A549 treated with DMSO at 1 μM for 4 hours (cell line): ENCODE data around the gene PCYT2. TPM values are rescaled to one million over a fixed set of nuclear protein-coding genes. Genes with fewer than 3 reads are reported as not detected.

Source experiments
- total RNA-seq: library from RNA; stranded (reverse); fragments of 200-300 nt; extraction: Qiagen RNA extraction; gene quantifications from 5 replicates; pipeline ENCODE4 v1.2.3, GENCODE V29; 2022; ENCODE audit warnings: low read depth

Gene PCYT2
- 14.0 to 16.6 TPM (median 15.6 TPM) in 5 replicates for total RNA-seq

DNA sequence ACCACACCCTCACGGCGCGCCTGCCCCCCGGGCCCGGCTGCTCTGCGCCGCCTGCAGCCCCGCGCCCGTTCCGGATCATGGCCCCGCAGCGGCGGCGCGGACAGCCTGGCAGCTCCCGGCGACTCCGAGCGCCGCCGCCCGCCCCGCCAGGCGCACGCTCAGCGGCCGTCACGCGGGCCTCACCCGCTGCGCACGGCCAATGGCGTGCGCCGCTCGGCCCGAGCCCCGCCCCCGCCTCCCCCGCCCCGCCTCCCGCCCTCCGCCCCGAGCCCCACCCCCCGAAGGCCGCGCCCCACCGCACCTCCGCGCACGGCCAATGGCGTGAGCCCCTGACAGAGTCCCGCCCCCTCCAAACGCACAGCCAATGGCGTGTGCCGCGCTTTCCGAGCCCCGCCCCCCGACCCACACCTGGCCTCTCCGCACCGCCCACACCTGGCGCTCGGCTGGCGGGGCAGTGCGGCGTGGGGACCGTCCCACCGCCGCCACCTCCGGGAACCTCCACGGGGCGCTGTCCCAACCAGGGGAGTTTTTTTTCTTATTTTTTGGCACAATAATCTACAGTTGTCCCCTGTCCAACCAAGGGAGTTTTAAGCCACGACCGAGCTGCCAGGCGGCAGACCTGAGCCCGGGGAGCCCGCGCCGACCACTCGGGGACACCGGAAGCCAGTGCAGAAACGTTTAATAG lies at the start of gene PCYT2:
Gene PCYT2 (minus strand): TSS at position 123 of the 685 bp plus-strand sequence. CDS start 44 bp downstream, at position 79.

DNA sequence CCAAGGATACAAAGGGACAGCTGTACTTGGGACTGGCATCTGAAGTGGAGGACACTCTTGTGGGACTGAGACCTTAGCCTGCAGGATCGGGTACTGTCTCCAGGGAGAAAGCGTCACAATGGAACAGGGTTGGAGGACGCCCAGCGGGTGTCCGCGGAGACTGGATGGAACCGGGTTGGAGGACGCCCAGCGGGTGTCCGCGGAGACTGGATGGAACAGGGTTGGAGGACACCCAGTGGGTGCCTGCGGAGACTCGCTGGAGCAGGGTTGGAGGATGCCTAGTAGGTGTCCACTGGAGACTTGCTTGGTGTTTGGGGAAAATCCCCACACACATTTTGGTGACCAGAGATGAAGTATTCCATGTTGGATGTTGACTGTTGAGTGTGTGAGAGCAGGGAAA lies 36.0 kb upstream of the PCYT2 start, which contains the start of gene MYADML2:
Gene MYADML2 (minus strand): TSS at position 45 of the 400 bp plus-strand sequence. CDS start 5,492 bp downstream, outside the sequence.

DNA sequence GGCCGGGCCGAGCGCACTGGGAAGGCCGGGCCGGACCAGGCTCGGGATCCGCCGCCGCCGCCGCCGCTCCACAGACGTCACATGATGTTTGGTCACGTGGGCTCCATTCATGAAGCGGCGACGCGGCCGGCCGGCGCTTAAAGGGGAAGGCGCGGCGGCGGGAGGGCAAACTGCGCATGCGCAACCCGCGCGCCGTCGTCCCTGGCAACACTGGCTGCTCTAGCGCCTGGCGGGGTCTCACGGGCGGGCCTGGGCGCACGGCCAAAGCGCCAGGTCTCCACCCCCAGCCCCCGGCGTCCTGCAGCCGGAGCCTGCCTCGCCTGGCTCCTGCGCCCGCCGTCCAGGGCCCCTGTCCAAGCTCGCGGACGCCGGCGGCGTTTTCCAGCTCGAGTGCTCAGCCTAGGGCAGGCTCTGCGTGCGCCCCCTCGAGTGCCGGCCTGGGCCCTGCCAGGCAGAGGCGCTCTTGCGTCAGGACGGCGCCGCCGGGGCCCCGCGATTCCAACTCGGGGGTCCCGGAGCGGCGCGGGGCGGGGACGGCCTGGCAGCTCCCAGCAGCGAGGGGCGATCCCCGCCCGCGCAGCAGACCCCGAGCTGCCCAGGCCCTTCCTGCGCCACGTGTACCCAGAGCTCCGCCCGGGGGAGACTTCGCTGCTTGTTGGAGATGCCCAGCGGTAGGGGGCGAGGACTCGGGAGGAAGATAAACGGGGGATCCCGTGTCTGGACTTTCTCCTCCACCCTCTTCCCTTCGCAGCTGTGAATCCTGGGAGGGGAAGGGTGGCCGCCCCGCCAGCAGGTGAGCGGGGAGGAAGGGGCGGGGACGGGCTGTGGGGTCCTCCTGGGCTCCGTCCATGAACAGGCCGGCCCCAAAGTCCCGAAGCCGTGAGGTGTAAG lies 16.7 kb upstream of the PCYT2 start, which contains the start of gene MAFG:
Gene MAFG (minus strand): TSS at position 83 of the 891 bp plus-strand sequence. CDS start 4,550 bp downstream, outside the sequence.

DNA sequence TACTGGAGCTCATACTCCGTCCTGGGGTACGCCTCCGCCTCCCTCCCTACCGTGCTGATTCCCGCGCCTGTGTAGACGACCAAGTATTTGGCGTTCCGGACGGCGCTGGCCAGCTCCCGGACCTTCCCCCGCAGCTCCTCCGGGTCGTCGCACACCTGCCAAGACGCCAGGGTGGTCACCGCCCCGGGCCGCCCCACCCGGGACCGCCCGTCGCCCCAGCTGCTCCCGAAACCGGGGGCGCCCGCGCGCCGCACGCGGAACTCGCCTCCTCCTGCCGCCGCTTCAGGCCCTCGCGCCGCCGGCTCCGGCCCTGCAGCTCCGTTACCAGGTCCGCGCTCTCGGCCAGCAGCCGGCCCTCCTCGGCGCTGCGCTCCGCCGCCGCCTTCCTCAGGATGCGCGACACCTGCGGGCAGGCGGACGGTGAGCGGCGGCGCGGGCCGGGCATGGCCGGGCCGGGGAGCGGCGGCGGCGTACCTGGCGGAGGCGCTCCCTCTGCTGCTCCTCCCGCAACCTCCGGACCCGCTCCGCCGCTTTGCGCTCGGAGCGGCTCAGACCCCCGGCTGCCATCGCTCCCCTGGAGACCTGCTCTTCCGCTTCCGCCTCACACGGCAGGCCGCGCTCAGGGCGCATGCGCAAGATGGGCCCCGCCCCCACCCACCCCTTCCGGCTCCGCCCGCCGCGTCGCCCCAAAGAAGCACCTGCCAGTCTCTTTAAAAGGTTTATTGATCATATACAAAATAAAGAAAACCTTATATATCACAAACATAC lies 6.5 kb upstream of the PCYT2 start, which contains the start of gene SIRT7:
Gene SIRT7 (minus strand): TSS at position 612 of the 768 bp plus-strand sequence. CDS start 45 bp downstream, at position 567.

DNA sequence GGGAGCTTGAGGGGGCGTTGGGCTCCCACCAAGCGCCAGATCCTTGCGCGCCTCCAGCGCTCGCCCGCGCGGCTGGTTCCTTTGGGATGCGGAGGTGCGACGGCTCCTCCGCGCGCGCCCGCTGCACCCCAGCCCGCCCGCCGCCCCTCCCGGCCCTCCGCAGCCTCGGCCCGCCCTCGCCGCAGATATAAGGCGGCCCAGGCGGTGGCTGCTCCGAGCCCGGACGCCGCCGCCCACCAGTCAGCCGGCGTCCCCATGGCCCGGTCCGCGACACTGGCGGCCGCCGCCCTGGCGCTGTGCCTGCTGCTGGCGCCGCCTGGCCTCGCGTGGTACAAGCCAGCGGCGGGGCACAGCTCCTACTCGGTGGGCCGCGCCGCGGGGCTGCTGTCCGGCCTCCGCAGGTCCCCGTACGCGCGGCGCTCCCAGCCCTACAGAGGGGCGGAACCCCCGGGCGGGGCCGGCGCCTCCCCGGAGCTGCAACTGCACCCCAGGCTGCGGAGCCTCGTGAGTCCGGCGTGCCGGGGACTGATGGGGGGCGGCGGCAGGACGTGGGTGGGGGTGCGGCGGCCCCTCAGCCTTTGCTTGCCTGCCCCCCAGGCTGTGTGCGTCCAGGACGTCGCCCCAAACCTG lies 9.1 kb downstream of the PCYT2 start, which contains the start of gene NPB:
Gene NPB (plus strand): TSS at position 216 of the 630 bp plus-strand sequence. CDS start 40 bp downstream, at position 256.

DNA sequence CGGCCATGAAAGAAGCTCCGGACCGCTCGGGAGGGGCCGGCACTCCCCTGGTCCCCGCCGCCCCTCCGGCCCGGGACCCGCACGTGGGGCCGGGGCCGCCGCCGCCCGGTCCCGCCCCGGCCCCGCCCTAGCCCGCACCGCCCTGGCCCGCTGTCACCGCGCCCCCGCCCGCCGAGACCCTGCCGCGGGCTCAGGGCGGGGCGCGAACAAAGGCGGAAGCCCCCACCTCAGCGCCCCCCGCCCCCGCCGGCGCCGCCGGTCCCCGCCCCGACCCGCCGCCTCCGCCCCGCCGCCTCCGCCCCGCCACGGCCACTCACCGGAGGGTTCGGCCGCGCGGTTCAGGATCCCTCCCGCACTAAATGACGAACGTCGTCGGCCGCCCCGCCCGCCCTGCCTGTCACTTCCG lies 40.2 kb downstream of the PCYT2 start, which contains the start of gene ARHGDIA:
Gene ARHGDIA (minus strand): TSS at position 357 of the 406 bp plus-strand sequence. CDS start 1,407 bp downstream, outside the sequence.

DNA sequence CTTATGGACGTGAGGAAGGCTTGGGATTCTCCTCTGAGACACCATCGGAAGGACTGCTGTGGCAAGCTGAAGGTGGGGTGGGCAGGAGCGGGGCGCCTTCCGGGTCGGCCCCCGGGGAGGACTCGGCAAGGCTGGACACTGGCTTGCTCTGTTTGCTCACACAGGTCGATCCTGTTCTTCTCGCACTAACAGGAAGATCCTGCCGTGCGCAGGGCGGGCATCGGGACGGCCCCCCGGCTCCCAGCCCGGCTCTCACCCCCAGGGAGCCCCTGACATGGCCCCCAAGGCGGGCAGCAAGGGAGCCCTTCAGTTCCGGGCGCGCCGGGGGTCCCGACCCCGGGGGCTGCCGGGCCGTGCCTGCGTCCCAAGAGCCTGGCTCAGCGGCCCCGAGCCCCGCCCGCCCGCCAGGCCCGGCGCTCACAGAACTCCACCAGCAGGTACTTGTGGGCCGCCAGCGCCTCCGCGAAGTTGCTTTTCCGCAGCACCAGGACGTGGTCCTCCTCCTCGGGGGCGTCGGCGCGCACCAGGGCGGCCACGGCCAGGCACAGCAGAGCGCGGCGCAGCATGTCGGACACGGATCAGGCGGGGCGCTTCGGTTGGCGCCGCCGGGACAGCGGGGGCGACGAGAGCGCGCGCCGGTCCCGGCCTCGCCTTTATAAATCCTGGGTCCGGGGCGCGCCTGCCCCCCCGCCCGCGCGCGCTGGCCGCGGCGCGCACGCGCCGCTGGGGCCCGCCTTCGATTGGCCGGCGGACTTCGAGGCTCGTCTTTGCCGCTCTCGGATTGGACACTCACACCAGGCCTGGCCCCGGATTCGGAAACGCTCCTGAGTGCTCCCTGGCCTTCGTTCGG lies 51.1 kb downstream of the PCYT2 start, which contains the start of gene P4HB:
Gene P4HB (minus strand): TSS at position 630 of the 850 bp plus-strand sequence. CDS start 64 bp downstream, at position 566.

Other genes with a start within 250 kb of the PCYT2 start
- gene OXLD1, start 244.8 kb downstream of the PCYT2 start, total RNA-seq, result 34.5 to 63.2 TPM (median 56.9 TPM) in 5 replicates
- gene CCDC137, start 244.7 kb downstream of the PCYT2 start, total RNA-seq, result 58.2 to 73.9 TPM (median 66.1 TPM) in 5 replicates
- gene ARL16, start 227.6 kb downstream of the PCYT2 start, total RNA-seq, result 48.6 to 52.2 TPM (median 50.3 TPM) in 5 replicates
- gene HGS, start 227.4 kb downstream of the PCYT2 start, total RNA-seq, result 158 to 233 TPM (median 198 TPM) in 5 replicates
- gene MRPL12, start 208.0 kb downstream of the PCYT2 start, total RNA-seq, result 202 to 324 TPM (median 283 TPM) in 5 replicates
- gene SLC25A10, start 199.1 kb downstream of the PCYT2 start, total RNA-seq, result 32.8 to 47.1 TPM (median 42.9 TPM) in 5 replicates
- 0.26 to 0.56 TPM (median 0.38 TPM) in 5 replicates for gene GCGR, start 107.2 kb downstream of the PCYT2 start, total RNA-seq
- gene MCRIP1, start 78.1 kb downstream of the PCYT2 start, total RNA-seq, result 87.6 to 104 TPM (median 95.6 TPM) in 5 replicates
- 0.22 TPM in 1 of 5 replicates, not detected in the others for gene PPP1R27, start 76.3 kb downstream of the PCYT2 start, total RNA-seq
- gene P4HB, start 50.9 kb downstream of the PCYT2 start, total RNA-seq, result 652 to 813 TPM (median 701 TPM) in 5 replicates
- 502 to 666 TPM (median 606 TPM) in 5 replicates for gene ARHGDIA, start 40.1 kb downstream of the PCYT2 start, total RNA-seq
- 170 to 259 TPM (median 230 TPM) in 5 replicates for gene ALYREF, start 19.8 kb downstream of the PCYT2 start, total RNA-seq
- 205 to 282 TPM (median 254 TPM) in 5 replicates for gene ANAPC11, start 19.7 kb downstream of the PCYT2 start, total RNA-seq
- gene NPB, start 9.2 kb downstream of the PCYT2 start, total RNA-seq, result 0.34 to 0.62 TPM (median 0.56 TPM) in 5 replicates
- gene SIRT7, start 6.8 kb upstream of the PCYT2 start, total RNA-seq, result 34.9 to 52.3 TPM (median 41.3 TPM) in 5 replicates
- gene MAFG, start 16.3 kb upstream of the PCYT2 start, total RNA-seq, result 40.9 to 49.9 TPM (median 42.9 TPM) in 5 replicates
- gene PYCR1, start 25.9 kb upstream of the PCYT2 start, total RNA-seq, result 72.2 to 97.2 TPM (median 89.1 TPM) in 5 replicates
- gene MYADML2, start 35.8 kb upstream of the PCYT2 start, total RNA-seq, result not detected in 5 replicates
- gene NOTUM, start 49.8 kb upstream of the PCYT2 start, total RNA-seq, result 0.26 to 0.59 TPM (median 0.34 TPM) in 5 replicates
- 19.1 to 31.5 TPM (median 27.7 TPM) in 5 replicates for gene ASPSCR1, start 66.2 kb upstream of the PCYT2 start, total RNA-seq
- 156 to 199 TPM (median 185 TPM) in 5 replicates for gene CENPX, start 111.5 kb upstream of the PCYT2 start, total RNA-seq
- gene LRRC45, start 111.9 kb upstream of the PCYT2 start, total RNA-seq, result 7.7 to 18.4 TPM (median 14.2 TPM) in 5 replicates
- 23.0 to 39.7 TPM (median 30.7 TPM) in 5 replicates for gene RAC3, start 120.3 kb upstream of the PCYT2 start, total RNA-seq
- gene DCXR, start 126.3 kb upstream of the PCYT2 start, total RNA-seq, result 71.7 to 103 TPM (median 92.2 TPM) in 5 replicates
- gene RFNG, start 140.4 kb upstream of the PCYT2 start, total RNA-seq, result 18.6 to 24.2 TPM (median 23.3 TPM) in 5 replicates
- 117 to 153 TPM (median 134 TPM) in 5 replicates for gene GPS1, start 140.5 kb upstream of the PCYT2 start, total RNA-seq
- 78.0 to 146 TPM (median 137 TPM) in 5 replicates for gene DUS1L, start 154.4 kb upstream of the PCYT2 start, total RNA-seq
- gene FASN, start 186.8 kb upstream of the PCYT2 start, total RNA-seq, result 117 to 149 TPM (median 134 TPM) in 5 replicates